H1 (cell line): ENCODE measurements around the gene PRKAR1B. TPM values are rescaled to one million over a fixed set of nuclear protein-coding genes. Genes with fewer than 3 reads are reported as not detected.

ENCODE experiments used
- ATF3 ChIP-seq: IDR thresholded peaks from 2 replicates; pipeline ENCODE4 v1.6.1; 2011; ENCODE audit warnings: low read depth, mild to moderate bottlenecking, low read length; ENCODE audit not compliant: insufficient read depth
- CHD7 ChIP-seq: fragments of 300-600 bp; sonication (generic); IDR thresholded peaks from 2 replicates; pipeline ENCODE4 v1.7.1; 2012; ENCODE audit warnings: low read length, moderate library complexity, mild to moderate bottlenecking, inconsistent platforms; ENCODE audit not compliant: insufficient replicate concordance
- GTF2F1 ChIP-seq: IDR thresholded peaks from 2 replicates; pipeline ENCODE4 v1.6.1; 2012; ENCODE audit warnings: low read depth, low read length, improper control_type of control experiment, borderline replicate concordance
- HDAC6 ChIP-seq: IDR thresholded peaks from one replicate; pipeline ENCODE4 v1.7.1; 2012; ENCODE audit warnings: low read depth, mild to moderate bottlenecking, inconsistent platforms, low read length, moderate library complexity
- polyA plus RNA-seq, 7 experiments: library from polyadenylated mRNA; depleted of rRNA in 3 of 7; stranded (reverse) in 5 of 7; unstranded in 2 of 7; fragments of >200 nt in 5 of 7; fragments of 200-250 nt in 2 of 7; gene quantifications; 1 replicate in 5 of 7; 2 replicates in 1 of 7; 4 replicates in 1 of 7; pipeline versions ENCODE4 v1.2.1 to v1.2.3, GENCODE V29; 2011 to 2013; ENCODE audit warnings: missing spikeins in 2 of 7, mixed read lengths in 2 of 7
- total RNA-seq: library from RNA; stranded (reverse); fragmentation: NEBNext Ultra II Directional; extraction: Animal tissue kit (Norgen Biotek cat#: 25700); gene quantifications from 2 replicates; pipeline ENCODE4 v1.2.1, GENCODE V29; 2021

The PRKAR1B gene
- total and polyA plus RNA-seq, 2 of the 8 experiments (the other 6 are each of a cell fraction or from before 2014, with no cell fraction given) = 12.3 to 55.7 TPM

GRCh38 chr7:637826-638225, 89.3 kb downstream of the PRKAR1B start (continued):
- TF ChIP-seq CHD7 (no peak), ATF3 (no peak), GTF2F1 (no peak), HDAC6 (no peak)
